Neutrophil (primary cell): Measurements from ENCODE around the gene SPG7.
A peak's percentile ranks its signal among the peaks of the same experiment; 100 is the strongest.

Experiments used
- H3K27ac ChIP-seq: fragments of 200-600 bp; sonication (generic); 2 replicates; pipeline ENCODE4 v1.5.1; 2016; ENCODE audit warnings: mild to moderate bottlenecking, moderate library complexity
- H3K27me3 ChIP-seq: fragments of 200-600 bp; sonication (generic); 2 replicates; pipeline ENCODE4 v1.6.0; 2016; ENCODE audit warnings: mild to moderate bottlenecking
- H3K36me3 ChIP-seq: fragments of 200-600 bp; sonication (generic); 2 replicates; pipeline ENCODE4 v1.5.1; 2017
- H3K4me1 ChIP-seq, 2 experiments: fragments of 200-600 bp in 1 of 2; sonication (generic) in 1 of 2; 1 replicate in 1 of 2; 2 replicates in 1 of 2; pipeline versions ENCODE4 v1.5.1 to v1.6.1; 2013 to 2016; ENCODE audit warnings: low read depth in 1 of 2, low read length in 1 of 2, mild to moderate bottlenecking in 1 of 2, moderate library complexity in 1 of 2; ENCODE audit not compliant: control insufficient read depth in 1 of 2, insufficient read depth in 1 of 2
- H3K4me3 ChIP-seq, 2 experiments: fragments of 200-600 bp in 1 of 2; sonication (generic) in 1 of 2; 1 replicate in 1 of 2; 2 replicates in 1 of 2; pipeline ENCODE4 v1.5.1; 2013 to 2016; ENCODE audit warnings: low read depth in 1 of 2, low read length in 1 of 2, mild to moderate bottlenecking in 1 of 2, moderate library complexity in 1 of 2
- H3K9me3 ChIP-seq: fragments of 200-600 bp; sonication (generic); 2 replicates; pipeline ENCODE4 v1.5.1; 2016
- TF ChIP-seq, protein P1 (sequence below): fragments of 200-600 bp; sonication (generic); IDR thresholded peaks from 2 replicates; pipeline ENCODE4 v1.5.1; 2016; ENCODE audit warnings: antibody characterized with exemption

SPG7 gene

DNA sequence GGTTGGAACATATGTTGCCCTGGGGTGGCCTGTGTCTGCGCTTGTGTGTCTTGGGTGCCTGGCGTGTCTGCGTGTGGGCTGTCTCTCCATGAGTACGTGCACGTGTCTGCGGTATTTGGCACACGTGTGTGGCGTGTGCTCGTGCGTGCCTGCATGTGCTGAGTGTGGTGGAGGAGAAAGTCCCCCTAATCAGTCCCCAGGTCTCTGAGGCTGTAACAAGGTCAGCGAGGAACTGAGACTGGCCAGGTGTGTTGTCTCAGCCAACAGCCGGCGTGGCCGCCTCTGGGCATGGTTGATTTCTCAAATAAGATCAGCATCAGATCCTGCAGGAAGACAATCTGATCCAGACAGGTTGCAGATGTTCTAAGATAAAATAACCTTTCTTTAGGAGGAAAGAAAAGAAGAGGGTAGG lies 63.9 kb downstream of the SPG7 start:
- peaks cover 60% of the 10 kb centered on the region for H3K27me3 ChIP-seq
- H3K36me3 ChIP-seq: no peaks in the 10 kb centered on the region
- peaks cover 15 to 17% of the 10 kb centered on the region in 2 experiments for H3K4me1 ChIP-seq
- TF ChIP-seq, protein P1, sequence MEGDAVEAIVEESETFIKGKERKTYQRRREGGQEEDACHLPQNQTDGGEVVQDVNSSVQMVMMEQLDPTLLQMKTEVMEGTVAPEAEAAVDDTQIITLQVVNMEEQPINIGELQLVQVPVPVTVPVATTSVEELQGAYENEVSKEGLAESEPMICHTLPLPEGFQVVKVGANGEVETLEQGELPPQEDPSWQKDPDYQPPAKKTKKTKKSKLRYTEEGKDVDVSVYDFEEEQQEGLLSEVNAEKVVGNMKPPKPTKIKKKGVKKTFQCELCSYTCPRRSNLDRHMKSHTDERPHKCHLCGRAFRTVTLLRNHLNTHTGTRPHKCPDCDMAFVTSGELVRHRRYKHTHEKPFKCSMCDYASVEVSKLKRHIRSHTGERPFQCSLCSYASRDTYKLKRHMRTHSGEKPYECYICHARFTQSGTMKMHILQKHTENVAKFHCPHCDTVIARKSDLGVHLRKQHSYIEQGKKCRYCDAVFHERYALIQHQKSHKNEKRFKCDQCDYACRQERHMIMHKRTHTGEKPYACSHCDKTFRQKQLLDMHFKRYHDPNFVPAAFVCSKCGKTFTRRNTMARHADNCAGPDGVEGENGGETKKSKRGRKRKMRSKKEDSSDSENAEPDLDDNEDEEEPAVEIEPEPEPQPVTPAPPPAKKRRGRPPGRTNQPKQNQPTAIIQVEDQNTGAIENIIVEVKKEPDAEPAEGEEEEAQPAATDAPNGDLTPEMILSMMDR: no peak
- H3K4me3 ChIP-seq: no peak overlapping the region
- no peaks in the 10 kb centered on the region for H3K9me3 ChIP-seq
- H3K27ac ChIP-seq: no peak overlapping the region

DNA sequence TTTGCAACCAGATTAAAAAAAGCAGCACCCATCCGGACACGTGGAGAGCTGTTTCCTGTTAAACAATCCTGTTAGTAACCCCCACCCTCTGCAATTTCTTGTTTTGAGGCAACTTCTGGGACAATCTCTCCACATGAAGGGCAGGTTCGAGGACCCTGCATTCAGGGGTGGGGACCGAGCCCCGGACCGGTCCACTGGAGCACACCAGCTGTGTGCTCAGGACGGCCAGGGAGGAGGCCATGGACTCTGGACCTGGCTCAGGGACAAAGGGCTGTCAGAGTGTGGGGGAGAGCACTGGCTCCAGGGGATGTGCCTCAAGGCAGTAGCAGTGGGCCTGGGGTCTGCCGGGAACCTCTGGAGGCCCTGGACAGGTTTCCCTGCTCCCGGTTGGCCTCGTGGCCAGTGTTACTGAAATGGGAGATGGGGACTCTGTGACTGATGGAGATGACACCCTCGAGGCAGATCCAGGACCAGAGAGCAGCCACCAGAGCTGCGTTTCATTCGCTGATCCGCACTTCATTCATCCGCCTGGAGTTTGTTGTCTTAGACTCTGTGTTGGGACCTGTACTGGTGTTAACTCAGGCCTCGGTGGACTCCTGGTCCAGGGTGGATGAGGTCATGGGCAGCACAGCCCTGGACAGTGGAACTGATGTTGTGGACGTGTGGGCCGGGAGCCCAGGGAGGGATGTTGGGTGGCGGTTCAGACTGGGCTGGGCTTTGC lies 64.4 kb downstream of the SPG7 start:
- no peaks in the 10 kb centered on the region for H3K9me3 ChIP-seq
- peaks cover 15 to 17% of the 10 kb centered on the region in 2 experiments for H3K4me1 ChIP-seq
- H3K27ac ChIP-seq: no peak overlapping the region
- H3K36me3 ChIP-seq: no peaks in the 10 kb centered on the region
- no peak overlapping the region for H3K4me3 ChIP-seq
- TF ChIP-seq, protein P1: no peak
- H3K27me3 ChIP-seq: peaks cover 65% of the 10 kb centered on the region

DNA sequence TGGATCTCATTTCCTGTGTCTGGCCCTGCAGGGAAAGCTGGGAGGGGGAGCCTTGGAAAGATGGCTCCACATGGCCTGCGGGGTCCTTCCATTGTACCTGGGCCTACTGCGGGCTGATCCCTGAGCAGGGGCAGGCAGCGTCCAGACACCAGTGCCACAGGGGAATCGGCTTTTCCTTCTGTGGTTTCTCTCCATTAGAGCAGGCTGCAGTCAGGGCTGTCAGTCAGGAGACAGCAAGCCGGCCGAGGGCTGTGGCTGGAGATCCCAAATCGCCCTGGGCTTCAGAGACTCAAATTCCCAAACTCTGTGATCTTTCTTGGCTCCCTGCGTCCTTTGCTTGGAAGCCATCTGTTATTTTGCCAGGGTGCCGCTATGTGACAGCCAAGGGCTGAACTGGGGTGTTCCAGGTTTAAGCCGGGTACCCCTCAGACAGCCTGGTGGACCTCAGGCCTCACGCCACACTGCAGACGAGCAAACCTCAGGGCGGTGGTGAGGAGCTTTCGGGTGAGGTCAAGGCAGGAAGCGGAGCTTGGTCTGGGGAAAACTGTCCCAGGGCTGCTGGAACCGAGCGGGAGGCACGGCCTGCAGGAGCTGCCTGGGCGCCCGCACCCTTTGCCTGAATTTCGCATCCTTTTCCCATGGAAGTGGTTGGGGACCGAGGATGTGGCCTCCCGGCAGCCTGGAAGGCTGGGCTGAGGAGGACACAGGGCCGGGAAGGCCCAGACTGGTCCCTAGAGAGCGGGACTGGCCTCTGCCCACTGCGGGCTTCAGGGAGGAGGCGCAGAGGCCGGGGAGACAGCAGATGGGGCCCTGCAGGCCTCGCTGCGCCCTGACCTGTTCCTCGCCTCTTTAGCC lies 65.8 kb downstream of the SPG7 start:
- Histone ChIP-seq H3K9me3 (no peaks in the 10 kb centered on the region), H3K4me1 (peaks cover 15 to 17% of the 10 kb centered on the region in 2 experiments), H3K27me3 (peaks cover 78% of the 10 kb centered on the region), H3K36me3 (no peaks in the 10 kb centered on the region), H3K4me3 (no peak overlapping the region), H3K27ac (no peak overlapping the region)
- TF ChIP-seq, protein P1: no peak

DNA sequence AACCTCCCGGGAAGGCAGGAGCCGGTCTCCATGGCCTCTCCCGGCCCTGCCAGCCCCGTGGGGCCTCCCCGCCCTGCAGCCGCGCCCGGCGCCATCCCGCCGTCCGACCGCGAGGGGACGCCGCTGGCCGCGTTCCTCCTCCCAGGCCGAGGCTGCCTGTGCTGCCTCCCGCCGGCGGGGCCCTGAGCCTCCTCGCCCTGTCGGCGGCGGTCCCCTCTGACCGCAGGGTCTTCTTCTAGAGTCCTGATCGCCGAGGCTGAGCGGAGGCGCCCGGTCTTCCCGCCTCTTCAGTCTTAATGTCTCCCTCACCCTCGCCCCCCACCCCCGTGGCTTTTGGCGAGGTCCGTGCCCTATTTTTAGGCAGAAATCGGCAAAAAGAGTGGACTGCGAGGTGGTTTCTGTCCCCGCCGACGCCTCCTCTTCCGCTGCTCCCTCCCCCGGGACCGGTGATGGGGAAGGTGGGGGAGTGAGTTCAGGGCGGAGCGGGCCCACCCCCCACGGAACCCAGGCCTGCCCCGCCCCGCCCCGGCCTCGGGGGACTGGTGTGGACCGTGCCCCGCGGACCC lies 66.6 kb downstream of the SPG7 start:
- no peaks in the 10 kb centered on the region for H3K36me3 ChIP-seq

More for the DNA sequence above, 66.6 kb downstream of the SPG7 start:
- Histone ChIP-seq H3K4me3 (peak overlapping the region in 1 of 2 experiments; percentile 7), H3K27ac (no peak overlapping the region), H3K27me3 (peaks cover 78% of the 10 kb centered on the region), H3K4me1 (peaks cover 15 to 17% of the 10 kb centered on the region in 2 experiments), H3K9me3 (no peaks in the 10 kb centered on the region)
- TF ChIP-seq, protein P1: no peak
